Hepatocyte (in vitro differentiated cells): ENCODE results near the gene LY6G5C. TPM values are rescaled to one million over a fixed set of nuclear protein-coding genes. Genes with fewer than 3 reads are reported as not detected.

ENCODE experiments used
- DNase-seq: peaks from one replicate; pipeline ENCODE4 v3.0.0-alpha.2; 2016; ENCODE audit warnings: low spot score
- H2AFZ ChIP-seq: fragments of 200-600 bp; sonication (generic); 2 replicates; pipeline ENCODE4 v1.6.0; 2016; ENCODE audit warnings: antibody characterized with exemption, mild to moderate bottlenecking
- H3K27ac ChIP-seq: fragments of 200-600 bp; sonication (generic); 2 replicates; pipeline ENCODE4 v1.5.1; 2016; ENCODE audit warnings: mild to moderate bottlenecking
- H3K27me3 ChIP-seq: fragments of 200-600 bp; sonication (generic); 2 replicates; pipeline ENCODE4 v1.6.1; 2016
- H3K36me3 ChIP-seq: fragments of 200-600 bp; sonication (generic); replicated peaks from 2 replicates; pipeline ENCODE4 v1.5.1; 2016; ENCODE audit warnings: low read depth; ENCODE audit not compliant: insufficient read depth
- H3K4me1 ChIP-seq: fragments of 200-600 bp; sonication (generic); 2 replicates; pipeline ENCODE4 v1.5.1; 2016; ENCODE audit warnings: mild to moderate bottlenecking, moderate library complexity; ENCODE audit not compliant: insufficient read depth
- H3K4me2 ChIP-seq: fragments of 200-600 bp; sonication (generic); 2 replicates; pipeline ENCODE4 v1.6.0; 2016
- H3K4me3 ChIP-seq: fragments of 200-600 bp; sonication (generic); 2 replicates; pipeline ENCODE4 v1.5.1; 2016; ENCODE audit warnings: mild to moderate bottlenecking
- H3K79me2 ChIP-seq: fragments of 200-600 bp; sonication (generic); 2 replicates; pipeline ENCODE4 v1.6.0; 2017; ENCODE audit warnings: mild to moderate bottlenecking
- H3K9me2 ChIP-seq: fragments of 200-600 bp; sonication (generic); replicated peaks from 2 replicates; pipeline ENCODE4 v1.6.0; 2017; ENCODE audit warnings: mild to moderate bottlenecking; ENCODE audit not compliant: insufficient read depth
- H3K9me3 ChIP-seq: fragments of 200-600 bp; sonication (generic); 2 replicates; pipeline ENCODE4 v1.5.1; 2016; ENCODE audit warnings: low read depth, mild to moderate bottlenecking
- H4K20me1 ChIP-seq: fragments of 200-600 bp; sonication (generic); 2 replicates; pipeline ENCODE4 v1.6.0; 2016; ENCODE audit warnings: mild to moderate bottlenecking; ENCODE audit not compliant: insufficient read depth, poor library complexity, severe bottlenecking
- EZH2 ChIP-seq: fragments of 200-600 bp; sonication (generic); IDR thresholded peaks from 2 replicates; pipeline ENCODE4 v1.6.1; 2016; ENCODE audit warnings: antibody characterized with exemption, mild to moderate bottlenecking, borderline replicate concordance
- EZH2phosphoT487 ChIP-seq: fragments of 200-600 bp; sonication (generic); IDR thresholded peaks from one replicate; pipeline ENCODE4 v1.6.1; 2018; ENCODE audit warnings: antibody characterized with exemption, mild to moderate bottlenecking, low read depth, moderate library complexity; ENCODE audit not compliant: unreplicated experiment, severe bottlenecking
- WGBS: methylation state at CpG from one replicate; pipeline ENCODE4 v1.1.6; 2016; ENCODE audit warnings: low lambda C conversion rate; ENCODE audit errors: missing lambda C conversion rate; 5-methylcytosine and 5-hydroxymethylcytosine counted together
- polyA plus RNA-seq: library from polyadenylated mRNA; unstranded; fragments of >200 nt; fragmentation: Nextera tagmentation; extraction: Ambion mirVana; gene quantifications from 2 replicates; pipeline ENCODE4 v1.2.1, GENCODE V29; 2016
- total RNA-seq: library from RNA; depleted of rRNA; stranded (reverse); fragments of >200 nt; gene quantifications from 2 replicates; pipeline ENCODE4 v1.2.3, GENCODE V29; 2014
- TF ChIP-seq, protein P1 (sequence below): fragments of 200-600 bp; sonication (generic); IDR thresholded peaks from 2 replicates; pipeline ENCODE4 v1.5.1; 2016; ENCODE audit warnings: antibody characterized with exemption, mild to moderate bottlenecking; ENCODE audit not compliant: poor library complexity

The LY6G5C gene
- total and polyA plus RNA-seq, 2 experiments from 2014 or later = 0.63 TPM; not detected in 1

DNA sequence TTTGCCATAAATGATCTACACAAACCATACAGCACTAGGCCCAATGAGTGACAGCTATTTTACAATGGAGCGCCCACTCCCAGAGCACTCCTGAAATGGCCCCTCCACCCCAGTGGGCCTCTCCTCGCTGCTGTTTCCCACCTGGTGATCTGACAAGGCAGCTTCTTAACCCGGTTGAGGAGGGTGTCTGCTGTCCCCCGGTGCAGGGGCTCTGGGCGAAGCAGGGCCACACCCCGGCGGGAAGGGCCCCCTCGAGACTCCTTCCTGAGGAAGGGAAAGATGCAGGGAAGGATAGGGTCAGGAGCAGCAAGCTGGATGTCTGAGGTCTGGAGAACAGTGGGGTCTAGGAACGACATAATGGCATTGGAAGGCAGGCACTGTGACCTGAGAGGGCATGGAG, 12.0 kb upstream of the LY6G5C start:
- Histone ChIP-seq H3K27ac (no peak overlapping the region), H4K20me1 (no peaks in the 10 kb centered on the region), H3K4me2 (no peak overlapping the region), H3K9me2 (no peaks in the 10 kb centered on the region), H3K36me3 (no peaks in the 10 kb centered on the region), H3K9me3 (no peaks in the 10 kb centered on the region), H3K79me2 (peaks cover 10% of the 10 kb centered on the region), H3K4me1 (peaks cover 6% of the 10 kb centered on the region), H2AFZ (no peak overlapping the region), H3K4me3 (no peak overlapping the region), H3K27me3 (no peaks in the 10 kb centered on the region)
- no peak for TF ChIP-seq EZH2phosphoT487
- no peak for TF ChIP-seq EZH2
- TF ChIP-seq, protein P1, sequence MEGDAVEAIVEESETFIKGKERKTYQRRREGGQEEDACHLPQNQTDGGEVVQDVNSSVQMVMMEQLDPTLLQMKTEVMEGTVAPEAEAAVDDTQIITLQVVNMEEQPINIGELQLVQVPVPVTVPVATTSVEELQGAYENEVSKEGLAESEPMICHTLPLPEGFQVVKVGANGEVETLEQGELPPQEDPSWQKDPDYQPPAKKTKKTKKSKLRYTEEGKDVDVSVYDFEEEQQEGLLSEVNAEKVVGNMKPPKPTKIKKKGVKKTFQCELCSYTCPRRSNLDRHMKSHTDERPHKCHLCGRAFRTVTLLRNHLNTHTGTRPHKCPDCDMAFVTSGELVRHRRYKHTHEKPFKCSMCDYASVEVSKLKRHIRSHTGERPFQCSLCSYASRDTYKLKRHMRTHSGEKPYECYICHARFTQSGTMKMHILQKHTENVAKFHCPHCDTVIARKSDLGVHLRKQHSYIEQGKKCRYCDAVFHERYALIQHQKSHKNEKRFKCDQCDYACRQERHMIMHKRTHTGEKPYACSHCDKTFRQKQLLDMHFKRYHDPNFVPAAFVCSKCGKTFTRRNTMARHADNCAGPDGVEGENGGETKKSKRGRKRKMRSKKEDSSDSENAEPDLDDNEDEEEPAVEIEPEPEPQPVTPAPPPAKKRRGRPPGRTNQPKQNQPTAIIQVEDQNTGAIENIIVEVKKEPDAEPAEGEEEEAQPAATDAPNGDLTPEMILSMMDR = no peak
- 91% methylated on average over 9 of the region's 9 CpGs for WGBS
- DNase-seq = no peak

GRCh38 chr6:31692353-31692752, 11.5 kb upstream of the LY6G5C start:
- peaks cover 6% of the 10 kb centered on the region for H3K4me1 ChIP-seq
- peaks cover 6% of the 10 kb centered on the region for H3K79me2 ChIP-seq
- no peak overlapping the region for H3K4me3 ChIP-seq
- no peaks in the 10 kb centered on the region for H3K9me2 ChIP-seq
- H3K27me3 ChIP-seq = no peaks in the 10 kb centered on the region
- no peaks in the 10 kb centered on the region for H4K20me1 ChIP-seq
- 90% methylated on average over 4 of the region's 4 CpGs for WGBS
- DNase-seq = no peak
- H3K9me3 ChIP-seq = no peaks in the 10 kb centered on the region
- TF ChIP-seq, protein P1 = no peak
- no peak for TF ChIP-seq EZH2phosphoT487
- TF ChIP-seq EZH2 = no peak
- no peaks in the 10 kb centered on the region for H3K36me3 ChIP-seq
- H3K27ac ChIP-seq = no peak overlapping the region
- no peak overlapping the region for H2AFZ ChIP-seq
- H3K4me2 ChIP-seq = no peak overlapping the region

DNA sequence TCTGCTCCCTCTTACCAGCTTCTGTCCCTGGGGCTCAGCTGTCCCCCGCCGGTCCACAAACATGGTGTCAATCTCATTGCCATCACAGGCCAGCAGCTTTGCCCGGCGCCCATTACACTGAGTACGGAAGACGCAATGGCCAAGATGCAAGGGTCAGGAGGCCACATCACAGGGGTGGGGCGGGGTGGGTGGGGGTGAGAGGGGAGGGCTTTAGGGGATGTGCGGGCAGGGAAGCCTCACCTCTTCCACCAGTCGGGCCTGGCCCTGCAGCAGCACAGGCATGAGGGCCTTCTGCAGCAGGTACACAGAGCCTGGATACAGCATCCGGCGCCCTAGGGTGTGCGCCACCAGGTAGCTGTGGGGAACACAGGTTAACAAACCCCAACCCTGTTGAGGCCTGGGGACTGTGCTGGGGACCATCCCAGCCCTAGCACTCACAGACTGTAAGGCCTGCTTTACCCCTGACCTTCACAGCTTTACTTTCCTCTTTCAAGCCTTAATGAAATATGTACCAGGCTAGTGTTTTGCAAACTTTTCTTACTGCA, 10.8 kb upstream of the LY6G5C start:
- Histone ChIP-seq H3K36me3 (no peaks in the 10 kb centered on the region), H3K27me3 (no peaks in the 10 kb centered on the region), H2AFZ (no peak overlapping the region), H3K9me3 (no peaks in the 10 kb centered on the region), H4K20me1 (no peaks in the 10 kb centered on the region), H3K4me3 (no peak overlapping the region), H3K4me1 (peaks cover 6% of the 10 kb centered on the region), H3K4me2 (no peak overlapping the region), H3K9me2 (no peaks in the 10 kb centered on the region), H3K79me2 (no peaks in the 10 kb centered on the region), H3K27ac (peak overlapping the region; percentile 94)
- 96% methylated on average over 7 of the region's 12 CpGs for WGBS
- TF ChIP-seq EZH2phosphoT487 (no peak), EZH2 (no peak)
- DNase-seq = no peak

GRCh38 chr6:31691078-31691463, 10.2 kb upstream of the LY6G5C start:
- Histone ChIP-seq H3K27me3 (no peaks in the 10 kb centered on the region), H3K9me2 (no peaks in the 10 kb centered on the region), H3K36me3 (no peaks in the 10 kb centered on the region), H3K9me3 (no peaks in the 10 kb centered on the region), H3K4me3 (no peak overlapping the region), H3K4me2 (peak overlapping the region; percentile 61), H4K20me1 (no peaks in the 10 kb centered on the region), H3K27ac (peak overlapping the region; percentile 94), H3K79me2 (no peaks in the 10 kb centered on the region), H3K4me1 (peaks cover 6% of the 10 kb centered on the region), H2AFZ (no peak overlapping the region)
- TF ChIP-seq, protein P1 = no peak
- TF ChIP-seq EZH2phosphoT487 = no peak
- TF ChIP-seq EZH2 = no peak
- no peak for DNase-seq
- 89% methylated on average over 6 of the region's 6 CpGs for WGBS
